T-helper 2 cell treated with Interferon-gamma antibody and Interleukin-4, amounts not matched to agents 100 ng/mL and 5 ng/mL, for 36 hours (primary cell): ENCODE data around the gene RGS7. TPM values are rescaled to one million over a fixed set of nuclear protein-coding genes. Genes with fewer than 3 reads are reported as not detected.
"Not testable (repeated sequence)": the region's sequence is repeated elsewhere in the genome, so short reads cannot be mapped to it uniquely, and the experiment has no call there.

Experiments used
- intact Hi-C: fragments of 100-400 bp; cut with micrococcal nuclease; formaldehyde crosslinking; loops from one replicate; pipeline ENCODE4 v1.15.1; 2023
- total RNA-seq: library from RNA; stranded (reverse); gene quantifications from 2 replicates; pipeline ENCODE4 v1.2.3, GENCODE V29; 2022

RGS7 gene
- total RNA-seq, 1 donor from 2014 or later = not detected

- intact Hi-C loops = not testable (repeated sequence)
Observed at GRCh38 chr1:241141646-241142045, 215.4 kb downstream of the RGS7 start.

- intact Hi-C loops = no loop called here
Observed at GRCh38 chr1:241140670-241141069, 216.3 kb downstream of the RGS7 start.

GRCh38 chr1:241139047-241139446, 218.0 kb downstream of the RGS7 start:
- intact Hi-C loops = no loop called here

- intact Hi-C loops = no loop called here
Observed at GRCh38 chr1:241138248-241138647, 218.8 kb downstream of the RGS7 start.

GRCh38 chr1:241136389-241136788, 220.6 kb downstream of the RGS7 start:
- intact Hi-C loops = no loop called here

GRCh38 chr1:241131636-241132194, 225.3 kb downstream of the RGS7 start:
- intact Hi-C loops = no loop called here

- intact Hi-C loops = no loop called here
Observed at GRCh38 chr1:241130881-241131280, 226.1 kb downstream of the RGS7 start.

GRCh38 chr1:241129207-241129960, 227.6 kb downstream of the RGS7 start:
- intact Hi-C loops = no loop called here

GRCh38 chr1:241125286-241125685, 231.7 kb downstream of the RGS7 start:
- intact Hi-C loops = no loop called here

GRCh38 chr1:241118049-241118448, 239.0 kb downstream of the RGS7 start:
- intact Hi-C loops = no loop called here

GRCh38 chr1:241115784-241116183, 241.2 kb downstream of the RGS7 start:
- intact Hi-C loops = no loop called here

- intact Hi-C loops = no loop called here
Observed at GRCh38 chr1:241114699-241115233, 242.2 kb downstream of the RGS7 start.

- intact Hi-C loops = no loop called here
Observed at GRCh38 chr1:241113557-241113956, 243.4 kb downstream of the RGS7 start.

GRCh38 chr1:241109039-241109438, 248.0 kb downstream of the RGS7 start:
- intact Hi-C loops = no loop called here

- intact Hi-C loops = no loop called here
Observed at GRCh38 chr1:241105147-241105546, 251.9 kb downstream of the RGS7 start.

- intact Hi-C loops = no loop called here
Observed at GRCh38 chr1:241102664-241103063, 254.3 kb downstream of the RGS7 start.

GRCh38 chr1:241101622-241102021, 255.4 kb downstream of the RGS7 start:
- intact Hi-C loops = no loop called here

GRCh38 chr1:241097479-241097878, 259.5 kb downstream of the RGS7 start:
- intact Hi-C loops = no loop called here

GRCh38 chr1:241096982-241097381, 260.0 kb downstream of the RGS7 start:
- intact Hi-C loops = no loop called here

GRCh38 chr1:241095847-241096246, 261.2 kb downstream of the RGS7 start:
- intact Hi-C loops = no loop called here

- intact Hi-C loops = no loop called here
Observed at GRCh38 chr1:241090798-241091197, 266.2 kb downstream of the RGS7 start.

GRCh38 chr1:241089066-241089465, 267.9 kb downstream of the RGS7 start:
- intact Hi-C loops = not testable (repeated sequence)

GRCh38 chr1:241088075-241088474, 268.9 kb downstream of the RGS7 start:
- intact Hi-C loops = not testable (repeated sequence)
